Measurements from ENCODE around the gene PNP.

GRCh38 chr14:20458031-20458789 is 11.0 kb upstream of the PNP start:
- no peak for TF ChIP-seq CTCF (IDR thresholded peaks at IDR 0.05; ENCODE audit: low read depth, low read length)
- no peak for TF ChIP-seq EZH2phosphoT487 (IDR thresholded peaks at IDR 0.05; ENCODE audit: low read depth)

Data from OCI-LY3 (cell line).